ENCODE data around the gene TUBA3E. TPM values are rescaled to one million over a fixed set of nuclear protein-coding genes. Genes with fewer than 3 reads are reported as not detected.
"Not testable (repeated sequence)": the region's sequence is repeated elsewhere in the genome, so short reads cannot be mapped to it uniquely, and the experiment has no call there.

TUBA3E gene
- total and polyA plus RNA-seq, 2 of the 13 experiments (the other 11 are each of a cell fraction or from before 2014, with no cell fraction given): not detected

DNA sequence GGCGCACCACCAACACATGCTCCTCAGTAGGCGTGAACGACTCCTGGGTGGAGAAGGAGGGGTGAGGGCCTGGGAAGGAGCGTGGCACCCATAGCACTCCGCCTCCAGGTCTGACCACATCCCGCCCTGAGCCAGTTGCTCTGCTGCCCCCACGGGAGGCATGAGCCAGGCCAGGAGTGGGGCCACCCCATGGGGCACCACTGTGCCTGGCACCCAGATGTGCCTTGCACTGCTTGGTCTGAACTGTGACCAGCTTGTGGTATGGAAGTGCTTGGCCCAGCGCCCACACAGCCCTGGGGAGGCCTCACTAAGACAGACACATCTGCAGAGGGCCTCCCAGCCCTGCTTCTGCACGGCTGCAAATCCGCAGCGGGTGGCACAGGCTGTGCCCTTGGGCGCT, 40.9 kb downstream of the TUBA3E start:
- DNase-seq (ENCODE audit: low spot score); H3K9me3 ChIP-seq (ENCODE audit: low read length); POLR2A ChIA-PET; H3K4me1 ChIP-seq (ENCODE audit: insufficient read depth, low read length); H2AFZ ChIP-seq (ENCODE audit: low read length); H3K4me2 ChIP-seq (ENCODE audit: low read depth, low read length); H3K79me2 ChIP-seq (ENCODE audit: insufficient read depth, low read length); H3K4me3 ChIP-seq (replicated peaks in 1 of 3; ENCODE audit: insufficient read depth in 1 of 3, low read depth in 2 of 3, low read length in 3 of 3); H3K27ac ChIP-seq (ENCODE audit: extremely low read length, insufficient read depth, low read length); ATAC-seq; FAIRE-seq; BruUV-seq (replicated peaks); H3K27me3 ChIP-seq (ENCODE audit: control insufficient read depth in 1 of 2, insufficient read depth in 2 of 2, low read length in 2 of 2); H3K9ac ChIP-seq (ENCODE audit: insufficient read depth, low read depth, low read length); H4K20me1 ChIP-seq (ENCODE audit: insufficient read depth, low read length): not testable (repeated sequence)
- in situ Hi-C loops (cut with HindIII; ENCODE audit: extremely low pct_ligation_motif_present, low pct_unique_long_range_greater_than_20kb) (loop anchor here (10.0 kb wide), 1 partner anchor 177 kb away; no protein-coding TSS in a partner anchor), intact Hi-C loops (cut with micrococcal nuclease; ENCODE audit: unreplicated experiment) (loop anchor here (5.0 kb wide), 1 partner anchor 220 kb away; no protein-coding TSS in a partner anchor)
- 96% methylated on average over 9 of the region's 12 CpGs for WGBS (ENCODE audit: low lambda C conversion rate)
- CTCF ChIA-PET (ENCODE audit: low intra/inter-chr PET ratio, low total read pairs): interaction anchor here (2.5 kb wide), 1 partner anchor 175 kb away, joined by 14 read pairs; no protein-coding TSS in a partner anchor
- peaks cover 15 to 44% of the 10 kb centered on the region in 2 experiments; a peak in 4 of 5 replicates for H3K36me3 ChIP-seq (replicated peaks in 1 of 2; ENCODE audit: control insufficient read depth in 1 of 2, insufficient read depth in 2 of 2, low read length in 2 of 2)
- TF ChIP-seq HNRNPL (IDR thresholded peaks at IDR 0.05; ENCODE audit: low read depth, low read length) (0 out of 2 replicates have a peak, but pooled peaks have one; percentile 18), RBFOX2 (IDR thresholded peaks at IDR 0.05; ENCODE audit: low read depth, low read length) (peak; percentile 26; the same call in 1 of the 2 replicates), AGO2 (optimal IDR thresholded peaks at IDR 0.05; ENCODE audit: low read depth, low read length) (peak; percentile 69)

DNA sequence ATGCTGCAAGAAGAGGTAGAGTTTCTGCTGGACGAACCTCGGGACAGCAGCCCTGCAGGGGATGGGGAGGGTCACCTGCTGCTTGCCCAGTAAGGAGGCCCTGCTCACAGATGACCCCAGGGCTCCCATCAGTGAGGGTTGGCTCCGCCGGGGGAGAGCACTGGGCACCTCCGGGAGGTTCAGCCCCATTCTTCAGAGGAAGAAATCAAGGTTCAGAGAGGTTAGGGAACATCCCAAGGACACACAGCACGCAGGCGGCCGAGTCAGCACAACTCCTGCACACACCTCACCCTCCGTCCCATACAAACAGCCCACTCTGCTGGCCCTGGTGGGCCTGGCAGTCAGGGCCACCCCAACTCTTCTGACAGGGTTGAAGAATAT, 41.6 kb downstream of the TUBA3E start:
- Histone ChIP-seq H2AFZ (ENCODE audit: low read length) (no peak overlapping the region), H3K79me2 (ENCODE audit: insufficient read depth, low read length) (no peaks in the 10 kb centered on the region), H3K27ac (ENCODE audit: extremely low read length, insufficient read depth, low read length) (no peak overlapping the region), H3K4me1 (ENCODE audit: insufficient read depth, low read length) (no peaks in the 10 kb centered on the region), H3K4me2 (ENCODE audit: low read depth, low read length) (no peak overlapping the region), H4K20me1 (ENCODE audit: insufficient read depth, low read length) (no peaks in the 10 kb centered on the region), H3K9me3 (ENCODE audit: low read length) (no peaks in the 10 kb centered on the region), H3K4me3 (replicated peaks in 1 of 3; ENCODE audit: insufficient read depth in 1 of 3, low read depth in 2 of 3, low read length in 3 of 3) (no peak overlapping the region), H3K27me3 (ENCODE audit: control insufficient read depth in 1 of 2, insufficient read depth in 2 of 2, low read length in 2 of 2) (no peaks in the 10 kb centered on the region), H3K9ac (ENCODE audit: insufficient read depth, low read depth, low read length) (no peak overlapping the region), H3K36me3 (replicated peaks in 1 of 2; ENCODE audit: control insufficient read depth in 1 of 2, insufficient read depth in 2 of 2, low read length in 2 of 2) (peaks cover 16 to 49% of the 10 kb centered on the region in 2 experiments; a peak in 4 of 5 replicates)
- CTCF ChIA-PET (ENCODE audit: low intra/inter-chr PET ratio, low total read pairs): interaction anchor here (2.5 kb wide), 1 partner anchor 176 kb away, joined by 14 read pairs; no protein-coding TSS in a partner anchor
- POLR2A ChIA-PET: interaction anchor here (1.1 kb wide), 2 partner anchors 25 to 186 kb away, joined by 3 to 5 read pairs; partner anchors contain the start of genes IMP4 and SMPD4
- 95% methylated on average over 9 of the region's 9 CpGs for WGBS (ENCODE audit: low lambda C conversion rate)
- ATAC-seq (no peak), FAIRE-seq (no peak), DNase-seq (ENCODE audit: low spot score) (no peak)
- intact Hi-C loops (cut with micrococcal nuclease; ENCODE audit: unreplicated experiment) (loop anchor here (1.0 to 5.0 kb wide), 2 partner anchors 176 to 219 kb away; no protein-coding TSS in a partner anchor), in situ Hi-C loops (cut with HindIII; ENCODE audit: extremely low pct_ligation_motif_present, low pct_unique_long_range_greater_than_20kb) (loop anchor here (10.0 kb wide), 1 partner anchor 178 kb away; no protein-coding TSS in a partner anchor)
- no TSS peak for BruUV-seq (replicated peaks)
- peak; percentile 77; the same call in 1 of the 2 replicates for TF ChIP-seq ZMYM3 (CRISPR knock-in tag; IDR thresholded peaks at IDR 0.05)
- TF ChIP-seq, protein P1, sequence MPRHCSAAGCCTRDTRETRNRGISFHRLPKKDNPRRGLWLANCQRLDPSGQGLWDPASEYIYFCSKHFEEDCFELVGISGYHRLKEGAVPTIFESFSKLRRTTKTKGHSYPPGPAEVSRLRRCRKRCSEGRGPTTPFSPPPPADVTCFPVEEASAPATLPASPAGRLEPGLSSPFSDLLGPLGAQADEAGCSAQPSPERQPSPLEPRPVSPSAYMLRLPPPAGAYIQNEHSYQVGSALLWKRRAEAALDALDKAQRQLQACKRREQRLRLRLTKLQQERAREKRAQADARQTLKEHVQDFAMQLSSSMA (CRISPR knock-in tag; IDR thresholded peaks at IDR 0.05): no peak
- no peak for TF ChIP-seq MTA3 (CRISPR knock-in tag; IDR thresholded peaks at IDR 0.05)
- no peak for TF ChIP-seq ONECUT2 (CRISPR knock-in tag; IDR thresholded peaks at IDR 0.05)
- no peak for TF ChIP-seq MAF1 (CRISPR knock-in tag; IDR thresholded peaks at IDR 0.05; ENCODE audit: borderline replicate concordance)
- TF ChIP-seq ZNF879 (CRISPR knock-in tag; IDR thresholded peaks at IDR 0.05): no peak
- no peak for TF ChIP-seq ZNF296 (CRISPR knock-in tag; conservative IDR thresholded peaks at IDR 0.05)
- TF ChIP-seq, protein P2, sequence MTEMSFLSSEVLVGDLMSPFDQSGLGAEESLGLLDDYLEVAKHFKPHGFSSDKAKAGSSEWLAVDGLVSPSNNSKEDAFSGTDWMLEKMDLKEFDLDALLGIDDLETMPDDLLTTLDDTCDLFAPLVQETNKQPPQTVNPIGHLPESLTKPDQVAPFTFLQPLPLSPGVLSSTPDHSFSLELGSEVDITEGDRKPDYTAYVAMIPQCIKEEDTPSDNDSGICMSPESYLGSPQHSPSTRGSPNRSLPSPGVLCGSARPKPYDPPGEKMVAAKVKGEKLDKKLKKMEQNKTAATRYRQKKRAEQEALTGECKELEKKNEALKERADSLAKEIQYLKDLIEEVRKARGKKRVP (CRISPR knock-in tag; IDR thresholded peaks at IDR 0.05): no peak
- TF ChIP-seq, protein P3, sequence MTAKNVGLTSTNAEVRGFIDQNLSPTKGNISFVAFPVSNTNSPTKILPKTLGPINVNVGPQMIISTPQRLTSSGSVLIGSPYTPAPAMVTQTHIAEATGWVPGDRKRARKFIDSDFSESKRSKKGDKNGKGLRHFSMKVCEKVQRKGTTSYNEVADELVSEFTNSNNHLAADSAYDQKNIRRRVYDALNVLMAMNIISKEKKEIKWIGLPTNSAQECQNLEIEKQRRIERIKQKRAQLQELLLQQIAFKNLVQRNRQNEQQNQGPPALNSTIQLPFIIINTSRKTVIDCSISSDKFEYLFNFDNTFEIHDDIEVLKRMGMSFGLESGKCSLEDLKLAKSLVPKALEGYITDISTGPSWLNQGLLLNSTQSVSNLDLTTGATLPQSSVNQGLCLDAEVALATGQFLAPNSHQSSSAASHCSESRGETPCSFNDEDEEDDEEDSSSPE (CRISPR knock-in tag; IDR thresholded peaks at IDR 0.05): no peak
- no peak for TF ChIP-seq MEF2D (CRISPR knock-in tag; IDR thresholded peaks at IDR 0.05)
- TF ChIP-seq ZNF563 (CRISPR knock-in tag; IDR thresholded peaks at IDR 0.05): no peak
- peak; percentile 99 for TF ChIP-seq ZNF768 (CRISPR knock-in tag; IDR thresholded peaks at IDR 0.05)
- no peak for TF ChIP-seq ZNF709 (CRISPR knock-in tag; IDR thresholded peaks at IDR 0.05)

All from HepG2 (cell line).